Inferior parietal cortex (tissue), 1 donor: ENCODE data around the gene PIEZO2.

Experiments used
- DNase-seq: peaks from one replicate; pipeline ENCODE4 v3.0.0-alpha.2; 2016; ENCODE audit errors: extremely low spot score

Gene PIEZO2

GRCh38 chr18:10896851-10897250, 252.5 kb downstream of the PIEZO2 start:
- DNase-seq: no peak

- DNase-seq: no peak
Observed at GRCh38 chr18:10895976-10896375, 253.4 kb downstream of the PIEZO2 start.

GRCh38 chr18:10894501-10894900, 254.9 kb downstream of the PIEZO2 start:
- no peak for DNase-seq

- no peak for DNase-seq
Observed at GRCh38 chr18:10893761-10894160, 255.6 kb downstream of the PIEZO2 start.

- no peak for DNase-seq
Observed at GRCh38 chr18:10893196-10893595, 256.2 kb downstream of the PIEZO2 start.

- DNase-seq: no peak
Observed at GRCh38 chr18:10892786-10893185, 256.6 kb downstream of the PIEZO2 start.

- DNase-seq: no peak
Observed at GRCh38 chr18:10890022-10890421, 259.3 kb downstream of the PIEZO2 start.

- no peak for DNase-seq
Observed at GRCh38 chr18:10878703-10879102, 270.7 kb downstream of the PIEZO2 start.

GRCh38 chr18:10877987-10878386, 271.4 kb downstream of the PIEZO2 start:
- DNase-seq: no peak

- DNase-seq: no peak
Observed at GRCh38 chr18:10875811-10876210, 273.6 kb downstream of the PIEZO2 start.

- no peak for DNase-seq
Observed at GRCh38 chr18:10872304-10872703, 277.1 kb downstream of the PIEZO2 start.

GRCh38 chr18:10864722-10865121, 284.6 kb downstream of the PIEZO2 start:
- DNase-seq: no peak

- DNase-seq: no peak
Observed at GRCh38 chr18:10863026-10863425, 286.3 kb downstream of the PIEZO2 start.

- no peak for DNase-seq
Observed at GRCh38 chr18:10860928-10861327, 288.4 kb downstream of the PIEZO2 start.

GRCh38 chr18:10860382-10860781, 289.0 kb downstream of the PIEZO2 start:
- no peak for DNase-seq

GRCh38 chr18:10858477-10858876, 290.9 kb downstream of the PIEZO2 start:
- DNase-seq: no peak

GRCh38 chr18:10856132-10856531, 293.2 kb downstream of the PIEZO2 start:
- DNase-seq: no peak

GRCh38 chr18:10852385-10853303, 296.7 kb downstream of the PIEZO2 start:
- no peak for DNase-seq

GRCh38 chr18:10851824-10852319, 297.5 kb downstream of the PIEZO2 start:
- peak; percentile 82 for DNase-seq

- DNase-seq: no peak
Observed at GRCh38 chr18:10850840-10851239, 298.5 kb downstream of the PIEZO2 start.

- DNase-seq: no peak
Observed at GRCh38 chr18:10850216-10850615, 299.2 kb downstream of the PIEZO2 start.

- DNase-seq: no peak
Observed at GRCh38 chr18:10847907-10848306, 301.5 kb downstream of the PIEZO2 start.

- DNase-seq: no peak
Observed at GRCh38 chr18:10847408-10847790, 302.0 kb downstream of the PIEZO2 start.
